Testis (tissue), 3 donors: Measurements from ENCODE around the gene TFPI2. TPM values are rescaled to one million over a fixed set of nuclear protein-coding genes. Genes with fewer than 3 reads are reported as not detected.
"Not testable (repeated sequence)": the region's sequence is repeated elsewhere in the genome, so short reads cannot be mapped to it uniquely, and the experiment has no call there.

ENCODE experiments used
- DNase-seq: peaks from one replicate; pipeline ENCODE4 v3.0.0-alpha.2; 2019
- H3K27ac ChIP-seq, 2 donors: fragments of 200-600 bp; sonication (generic); one replicate each; pipeline ENCODE4 v1.5.1; 2019
- H3K27me3 ChIP-seq: fragments of 200-600 bp; sonication (generic); one replicate; pipeline ENCODE4 v1.5.1; 2019
- H3K36me3 ChIP-seq: fragments of 200-600 bp; sonication (generic); one replicate; pipeline ENCODE4 v1.5.1; 2017; ENCODE audit warnings: low read depth; ENCODE audit errors: missing control alignments
- H3K4me1 ChIP-seq: fragments of 200-600 bp; sonication (generic); one replicate; pipeline ENCODE4 v1.5.1; 2019
- H3K4me3 ChIP-seq, 2 donors: fragments of 200-600 bp; sonication (generic); one replicate each; pipeline ENCODE4 v1.5.1; 2017 to 2019
- H3K9me3 ChIP-seq: fragments of 200-600 bp; sonication (generic); one replicate; pipeline ENCODE4 v1.5.1; 2017
- POLR2A ChIP-seq: fragments of 450-650 bp; IDR thresholded peaks from one replicate; pipeline ENCODE4 v1.6.1; 2017; ENCODE audit warnings: antibody characterized with exemption, mild to moderate bottlenecking, moderate library complexity
- WGBS, 2 donors: methylation state at CpG; one replicate each; pipeline ENCODE4 v1.1.5; 2018; 5-methylcytosine and 5-hydroxymethylcytosine counted together
- intact Hi-C: fragments of 100-400 bp; cut with DNase I; formaldehyde crosslinking; loops from one replicate; pipeline ENCODE4 v1.15.1; 2023; ENCODE audit warnings: low total_unique reads
- polyA plus RNA-seq: library from polyadenylated mRNA; stranded (reverse); fragments of 350-450 nt; fragmentation: Illumina TruSeq; extraction: RNeasy Lipid Tissue Mini Kit (QIAGEN cat#74804); gene quantifications from one replicate; pipeline ENCODE4 v1.2.3, GENCODE V29; 2014; ENCODE audit warnings: low read depth, low replicate concordance; ENCODE audit not compliant: insufficient read depth
- total RNA-seq, 2 donors: library from RNA; depleted of rRNA; stranded (reverse); fragments of >200 nt; gene quantifications; one replicate each; pipeline ENCODE4 v1.2.3, GENCODE V29; 2016
- TF ChIP-seq, protein P1 (sequence below), 3 experiments: fragments of 450-650 bp in 2 of 3; fragments of 200-600 bp in 1 of 3; sonication (generic) in 1 of 3; IDR thresholded peaks; one replicate each; pipeline ENCODE4 v1.5.1; 2016 to 2019; ENCODE audit warnings: antibody characterized with exemption in 3 of 3, mild to moderate bottlenecking in 2 of 3, moderate library complexity in 1 of 3

Gene TFPI2
- total and polyA plus RNA-seq, 3 donors from 2014 or later = 1.3 to 4.6 (median 1.8) TPM

DNA sequence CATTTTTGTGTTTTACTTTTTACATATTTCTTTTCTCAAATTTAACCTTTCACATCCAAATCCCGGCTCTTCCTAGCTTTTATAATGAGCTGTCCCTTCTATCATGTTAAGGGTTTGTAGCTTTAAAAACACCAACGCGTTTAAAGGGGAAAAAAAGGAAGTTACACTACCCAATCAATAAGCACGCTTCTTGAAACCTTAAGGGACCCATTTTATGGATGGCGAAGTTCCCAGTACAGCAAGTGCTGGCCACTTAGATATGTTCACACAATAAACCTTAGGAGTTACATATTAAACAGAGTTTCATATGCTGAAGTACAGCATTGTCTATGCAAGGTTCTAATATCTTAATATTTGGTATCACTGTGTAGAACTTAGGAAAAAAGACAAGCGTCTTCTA is 32.7 kb upstream of the TFPI2 start:
- no peak for DNase-seq
- H3K9me3 ChIP-seq = no peaks in the 10 kb centered on the region
- intact Hi-C loops = no loop called here
- no peaks in the 10 kb centered on the region for H3K4me1 ChIP-seq
- no peak for TF ChIP-seq POLR2A
- TF ChIP-seq, protein P1, sequence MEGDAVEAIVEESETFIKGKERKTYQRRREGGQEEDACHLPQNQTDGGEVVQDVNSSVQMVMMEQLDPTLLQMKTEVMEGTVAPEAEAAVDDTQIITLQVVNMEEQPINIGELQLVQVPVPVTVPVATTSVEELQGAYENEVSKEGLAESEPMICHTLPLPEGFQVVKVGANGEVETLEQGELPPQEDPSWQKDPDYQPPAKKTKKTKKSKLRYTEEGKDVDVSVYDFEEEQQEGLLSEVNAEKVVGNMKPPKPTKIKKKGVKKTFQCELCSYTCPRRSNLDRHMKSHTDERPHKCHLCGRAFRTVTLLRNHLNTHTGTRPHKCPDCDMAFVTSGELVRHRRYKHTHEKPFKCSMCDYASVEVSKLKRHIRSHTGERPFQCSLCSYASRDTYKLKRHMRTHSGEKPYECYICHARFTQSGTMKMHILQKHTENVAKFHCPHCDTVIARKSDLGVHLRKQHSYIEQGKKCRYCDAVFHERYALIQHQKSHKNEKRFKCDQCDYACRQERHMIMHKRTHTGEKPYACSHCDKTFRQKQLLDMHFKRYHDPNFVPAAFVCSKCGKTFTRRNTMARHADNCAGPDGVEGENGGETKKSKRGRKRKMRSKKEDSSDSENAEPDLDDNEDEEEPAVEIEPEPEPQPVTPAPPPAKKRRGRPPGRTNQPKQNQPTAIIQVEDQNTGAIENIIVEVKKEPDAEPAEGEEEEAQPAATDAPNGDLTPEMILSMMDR (IDR thresholded peaks at IDR 0.05) = no peak
- WGBS, 2 donors = 27 to 39% methylated on average over 6 of the region's 6 CpGs
- H3K27ac ChIP-seq = peak overlapping the region in 1 of 2 donors; percentile 7
- H3K36me3 ChIP-seq = no peaks in the 10 kb centered on the region
- no peak overlapping the region for H3K4me3 ChIP-seq
- no peaks in the 10 kb centered on the region for H3K27me3 ChIP-seq

DNA sequence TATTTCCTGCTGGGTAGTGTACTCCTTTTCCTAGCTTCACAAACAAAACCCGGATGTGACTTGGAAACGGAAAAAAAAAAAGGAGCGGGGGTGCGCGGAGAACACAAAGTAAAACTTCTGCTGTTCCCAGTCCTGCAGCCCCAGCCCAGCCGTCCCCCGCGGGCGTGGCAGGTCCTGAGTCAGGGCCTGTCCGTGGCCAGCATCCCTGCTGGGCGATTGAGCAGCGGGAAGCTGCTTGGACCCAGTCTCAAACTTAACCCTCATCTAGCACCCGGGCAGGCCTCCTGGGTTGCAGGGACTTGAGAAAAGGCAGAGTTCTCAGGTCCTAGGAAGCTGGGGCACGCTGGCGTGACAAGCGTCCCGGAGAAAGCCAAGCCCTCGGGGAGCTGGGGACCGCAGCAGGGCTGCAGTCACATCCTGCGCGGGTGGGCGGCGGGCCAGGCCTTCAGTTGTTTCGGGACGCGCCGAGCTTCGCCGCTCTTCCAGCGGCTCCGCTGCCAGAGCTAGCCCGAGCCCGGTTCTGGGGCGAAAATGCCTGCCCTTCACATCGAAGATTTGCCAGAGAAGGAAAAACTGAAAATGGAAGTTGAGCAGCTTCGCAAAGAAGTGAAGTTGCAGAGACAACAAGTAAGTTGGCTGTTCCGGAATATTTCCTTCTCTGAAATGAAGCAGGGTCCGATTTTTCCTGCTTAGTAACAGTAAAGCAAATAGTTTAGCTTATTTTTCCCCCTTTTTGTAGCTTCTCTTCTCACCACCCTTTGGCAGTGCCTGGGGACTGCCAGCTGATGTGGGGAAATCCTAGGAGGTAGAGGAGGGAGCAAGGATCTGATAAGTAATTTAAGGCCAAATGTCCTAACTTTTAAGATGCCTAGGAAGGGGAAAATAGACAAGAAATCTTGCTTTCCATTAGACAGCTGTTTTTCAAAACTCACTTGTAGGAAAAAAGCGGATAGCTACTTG is 31.3 kb upstream of the TFPI2 start, which contains the start of gene GNG11:
Gene GNG11, plus strand, starts transcription at position 129 of the 960 bp plus-strand sequence. Its CDS starts 403 bp downstream, at position 532.
- peak within 1 kb of the TSS; percentile 62 to 67 for H3K4me3 ChIP-seq
- intact Hi-C loops = no loop called here
- H3K9me3 ChIP-seq = no peaks in the 10 kb centered on the region
- no peaks in the 10 kb centered on the region for H3K27me3 ChIP-seq
- H3K4me1 ChIP-seq = no peaks in the 10 kb centered on the region
- 1 to 3% methylated on average over 39 of the region's 39 CpGs for WGBS, 2 donors
- no peaks in the 10 kb centered on the region for H3K36me3 ChIP-seq
- DNase-seq = peak; percentile 81
- H3K27ac ChIP-seq = peak within 1 kb of the TSS; percentile 79 to 93
- TF ChIP-seq, protein P1 (IDR thresholded peaks at IDR 0.05) = no peak
- TF ChIP-seq POLR2A = no peak

DNA sequence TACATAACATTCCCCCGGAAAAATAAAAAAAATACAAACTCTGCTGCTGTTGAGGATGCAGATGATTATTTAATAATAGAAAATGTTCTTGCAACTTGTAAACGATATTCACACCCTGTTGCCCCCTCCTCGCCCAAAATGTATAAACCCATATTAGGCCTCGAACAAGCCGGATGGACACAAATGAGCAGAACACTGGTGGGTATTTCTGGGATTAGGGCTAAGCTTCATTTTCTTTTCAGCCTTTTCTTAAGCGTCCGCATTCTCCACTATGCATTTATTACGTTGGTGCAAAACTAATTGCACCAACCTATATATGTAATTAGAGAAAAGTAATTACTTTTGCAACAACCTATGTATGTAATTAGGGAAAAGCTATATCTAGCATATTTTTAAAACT is 30.6 kb upstream of the TFPI2 start:
- peak overlapping the region; percentile 79 to 93 for H3K27ac ChIP-seq
- no peaks in the 10 kb centered on the region for H3K27me3 ChIP-seq

DNA sequence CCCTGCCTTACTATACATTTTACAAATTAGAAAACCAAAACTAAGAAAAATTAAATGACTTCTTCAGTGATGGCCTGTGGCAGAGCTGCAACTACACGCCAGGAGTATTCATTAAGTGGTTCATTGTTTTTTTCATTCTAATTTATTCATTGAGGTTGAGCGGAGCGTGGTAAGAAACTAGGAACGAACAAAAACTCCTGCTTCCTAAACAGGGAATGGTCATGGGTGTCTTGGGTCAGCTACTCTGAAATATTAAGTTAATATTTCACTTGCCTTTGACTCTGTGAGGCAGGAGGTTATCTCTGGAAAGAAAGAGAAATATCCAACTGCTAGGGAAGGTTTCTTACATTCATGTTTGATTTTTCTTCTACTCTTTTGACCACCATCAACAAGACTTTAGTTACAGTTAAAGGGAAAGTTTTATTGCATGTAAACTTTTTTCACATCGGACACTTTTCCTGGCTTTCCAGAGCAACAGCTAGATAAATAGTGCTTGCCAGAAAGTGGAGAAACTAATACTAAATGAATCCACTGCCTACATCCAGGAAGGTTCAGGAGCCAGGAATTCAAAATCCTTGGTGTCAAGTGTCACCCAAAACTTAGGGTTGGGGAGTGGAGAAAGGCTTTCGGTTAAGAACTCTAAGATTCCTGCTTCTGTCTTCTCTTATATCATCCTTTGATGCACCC is 30.1 kb upstream of the TFPI2 start:
- peak overlapping the region; percentile 79 to 93 for H3K27ac ChIP-seq
- no peaks in the 10 kb centered on the region for H3K27me3 ChIP-seq
- H3K36me3 ChIP-seq = no peaks in the 10 kb centered on the region
- TF ChIP-seq POLR2A = no peak
- TF ChIP-seq, protein P1 (IDR thresholded peaks at IDR 0.05) = no peak
- intact Hi-C loops = no loop called here
- no peaks in the 10 kb centered on the region for H3K4me1 ChIP-seq
- WGBS, 2 donors = 36 to 52% methylated on average over 6 of the region's 6 CpGs
- no peak overlapping the region for H3K4me3 ChIP-seq
- no peak for DNase-seq
- H3K9me3 ChIP-seq = no peaks in the 10 kb centered on the region

More for the DNA sequence above, 30.6 kb upstream of the TFPI2 start:
- no peak for TF ChIP-seq POLR2A
- TF ChIP-seq, protein P1 (IDR thresholded peaks at IDR 0.05) = no peak
- Histone ChIP-seq H3K36me3 (no peaks in the 10 kb centered on the region), H3K9me3 (no peaks in the 10 kb centered on the region), H3K4me1 (no peaks in the 10 kb centered on the region), H3K4me3 (peak overlapping the region; percentile 62 to 67)
- WGBS, 2 donors = 15 to 30% methylated on average over 8 of the region's 8 CpGs
- no peak for DNase-seq
- intact Hi-C loops = no loop called here

DNA sequence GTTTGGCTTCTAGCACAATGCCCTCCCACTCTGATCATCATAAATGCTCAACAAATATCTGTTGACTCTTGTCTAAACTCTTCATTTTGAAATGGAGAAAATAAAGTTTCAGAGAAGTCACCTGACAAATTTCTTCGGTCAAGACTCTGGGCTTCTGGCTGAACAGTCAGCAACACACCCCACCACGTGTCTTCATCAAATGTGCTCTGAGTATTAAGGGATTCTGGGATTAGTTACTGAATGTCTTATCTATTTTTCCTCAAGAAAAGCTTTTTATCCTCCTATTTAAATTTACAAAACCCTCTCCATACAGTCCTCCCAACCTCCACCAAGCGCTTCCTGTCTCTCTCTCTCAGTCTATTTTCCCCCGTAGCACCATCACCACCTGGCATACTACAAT is 25.8 kb upstream of the TFPI2 start:
- H3K4me3 ChIP-seq, H3K36me3 ChIP-seq, intact Hi-C loops, H3K4me1 ChIP-seq, H3K9me3 ChIP-seq, H3K27me3 ChIP-seq, DNase-seq, H3K27ac ChIP-seq: not testable (repeated sequence)
- 86 to 90% methylated on average over 4 of the region's 4 CpGs for WGBS, 2 donors

DNA sequence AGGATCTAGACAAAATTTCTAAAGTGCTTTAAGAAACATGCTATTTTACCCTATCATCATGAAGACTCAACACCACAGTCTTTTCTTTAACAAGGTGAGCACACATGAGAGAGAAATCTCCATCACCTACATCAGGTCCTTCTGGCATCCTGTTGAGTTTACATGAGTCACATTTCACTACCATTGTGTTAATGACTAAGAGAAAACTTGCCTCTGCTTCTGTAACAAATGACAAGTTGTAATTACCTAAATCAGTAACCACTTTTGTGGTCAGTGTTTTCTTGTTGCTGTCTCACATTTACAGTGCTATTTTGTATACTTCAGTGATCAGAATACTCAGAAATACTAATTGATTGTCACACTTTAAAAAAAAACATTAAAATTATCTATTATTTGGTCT is 25.3 kb upstream of the TFPI2 start:
- not testable (repeated sequence) for H3K27ac ChIP-seq, H3K4me3 ChIP-seq

DNA sequence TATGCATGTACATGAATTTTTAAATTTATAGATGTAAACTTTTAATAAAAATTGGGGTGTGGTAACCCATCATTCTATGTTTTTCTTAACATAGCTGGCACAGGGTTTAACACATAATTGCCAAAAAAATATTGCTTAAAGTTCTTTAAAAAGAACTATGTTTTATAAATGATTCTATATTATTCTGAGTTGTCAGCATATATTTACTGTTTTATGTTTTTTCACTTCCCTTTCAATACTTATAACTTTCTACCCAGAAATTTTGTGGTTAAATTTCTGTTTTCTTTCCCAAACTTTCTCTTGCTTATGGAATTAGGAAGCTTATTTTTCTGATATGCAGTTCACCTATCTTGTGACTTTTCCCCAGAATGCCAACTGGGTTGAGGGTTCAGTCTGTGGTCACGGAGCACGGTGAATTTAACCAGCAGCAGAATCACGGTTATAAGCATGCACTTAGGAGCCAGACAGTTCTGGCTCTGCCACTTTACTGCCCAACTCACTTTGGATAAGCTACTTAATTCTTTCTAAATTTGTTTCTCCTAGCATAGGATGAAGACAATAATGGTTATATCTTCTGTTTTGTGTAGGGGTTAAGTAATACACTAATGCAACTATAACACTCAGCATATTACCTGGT is 24.8 kb upstream of the TFPI2 start:
- H3K4me1 ChIP-seq, H3K27ac ChIP-seq, intact Hi-C loops, H3K4me3 ChIP-seq, H3K36me3 ChIP-seq, DNase-seq, H3K9me3 ChIP-seq, H3K27me3 ChIP-seq: not testable (repeated sequence)
- 87 to 90% methylated on average over 3 of the region's 3 CpGs for WGBS, 2 donors

More for the DNA sequence above, 25.3 kb upstream of the TFPI2 start:
- DNase-seq, H3K36me3 ChIP-seq, intact Hi-C loops, H3K27me3 ChIP-seq, H3K4me1 ChIP-seq, H3K9me3 ChIP-seq: not testable (repeated sequence)
